ENCODE data around the gene UPK2. TPM values are rescaled to one million over a fixed set of nuclear protein-coding genes. Genes with fewer than 3 reads are reported as not detected.

Gene UPK2
- polyA plus RNA-seq, 1 of the 3 experiments (the other 2 are of a cell fraction): 0.15 TPM

DNA sequence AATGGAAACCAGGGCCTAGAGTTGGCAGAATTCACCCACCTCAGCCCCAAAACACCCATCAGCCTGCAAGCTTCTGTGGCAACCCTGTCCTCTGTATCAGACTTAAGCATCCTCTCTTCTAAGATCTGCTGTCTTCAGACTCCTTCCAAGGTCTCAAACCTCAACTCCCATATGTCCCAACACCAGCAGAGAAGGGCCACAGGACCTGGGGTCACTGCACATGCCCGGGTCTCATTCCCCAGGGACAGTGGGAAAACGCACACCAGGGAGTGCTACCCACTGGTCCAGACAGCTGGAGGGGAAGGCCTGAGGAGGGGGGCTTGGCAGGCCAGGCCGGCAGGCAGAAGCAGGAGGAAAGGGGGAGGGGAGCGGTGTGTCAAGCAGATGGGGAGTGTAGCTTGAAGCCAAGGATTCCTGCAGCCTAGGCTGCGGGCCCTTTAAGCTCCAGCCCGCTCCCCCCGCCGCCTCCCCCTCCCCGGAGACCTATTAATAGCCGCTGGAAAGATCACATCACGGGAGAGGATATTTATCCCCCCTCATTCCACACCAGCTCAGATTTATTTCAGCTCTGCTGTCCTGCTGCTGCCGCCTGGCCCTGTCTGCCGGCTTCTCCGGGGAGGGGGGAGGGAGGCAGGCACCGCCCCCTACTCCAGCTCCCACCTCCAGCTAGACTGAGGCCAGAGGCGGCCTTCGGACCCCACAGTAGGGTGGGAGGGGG, 47.0 kb upstream of the UPK2 start:
- H3K9me2 ChIP-seq: no peaks in the 10 kb centered on the region
- H3K79me2 ChIP-seq (ENCODE audit: insufficient read depth): peaks cover 92% of the 10 kb centered on the region
- H3K9ac ChIP-seq: peak overlapping the region; percentile 80
- no peak overlapping the region for H2AFZ ChIP-seq (ENCODE audit: low read depth)
- H3K4me1 ChIP-seq (ENCODE audit: control insufficient read depth in 1 of 2, insufficient read depth in 2 of 2, low read depth in 1 of 2, low read length in 1 of 2): peaks cover 61 to 64% of the 10 kb centered on the region in 2 experiments
- POLR2A ChIA-PET: interaction anchor here (0.9 to 3.1 kb wide), 6 partner anchors 15 to 119 kb away, joined by 3 to 37 read pairs (median 7); partner anchors contain the start of gene BCL9L
- peaks cover 55% of the 10 kb centered on the region for H3F3A ChIP-seq (replicated peaks; ENCODE audit: insufficient read depth)
- H3K27ac ChIP-seq (ENCODE audit: low read depth in 2 of 2, low read length in 1 of 2): peak overlapping the region; percentile 98 to 100
- H3K4me3 ChIP-seq (ENCODE audit: low read depth in 2 of 2, low read length in 1 of 2): peak overlapping the region; percentile 37 to 48
- peak overlapping the region; percentile 89 for H3K4me2 ChIP-seq
- H3K27me3 ChIP-seq (ENCODE audit: insufficient read depth): no peaks in the 10 kb centered on the region
- no peaks in the 10 kb centered on the region for H3K9me3 ChIP-seq
- H3K36me3 ChIP-seq (replicated peaks in 1 of 2; ENCODE audit: control insufficient read depth in 1 of 2, insufficient read depth in 2 of 2, low read length in 1 of 2): peaks cover 12 to 27% of the 10 kb centered on the region in 2 experiments
- 7% methylated on average over 12 of the region's 17 CpGs for WGBS (ENCODE audit: low lambda C conversion rate)
- peaks cover 23% of the 10 kb centered on the region; the same call in 1 of the 2 replicates for H4K20me1 ChIP-seq (ENCODE audit: insufficient read depth)
- CTCF ChIA-PET: interaction anchor here (0.7 to 9.7 kb wide), 4 partner anchors 8 to 219 kb away, joined by 4 to 112 read pairs (median 24); partner anchors contain the start of genes DDX6 and UPK2
- DNase-seq: peak; percentile 89
- TF ChIP-seq, protein P1, sequence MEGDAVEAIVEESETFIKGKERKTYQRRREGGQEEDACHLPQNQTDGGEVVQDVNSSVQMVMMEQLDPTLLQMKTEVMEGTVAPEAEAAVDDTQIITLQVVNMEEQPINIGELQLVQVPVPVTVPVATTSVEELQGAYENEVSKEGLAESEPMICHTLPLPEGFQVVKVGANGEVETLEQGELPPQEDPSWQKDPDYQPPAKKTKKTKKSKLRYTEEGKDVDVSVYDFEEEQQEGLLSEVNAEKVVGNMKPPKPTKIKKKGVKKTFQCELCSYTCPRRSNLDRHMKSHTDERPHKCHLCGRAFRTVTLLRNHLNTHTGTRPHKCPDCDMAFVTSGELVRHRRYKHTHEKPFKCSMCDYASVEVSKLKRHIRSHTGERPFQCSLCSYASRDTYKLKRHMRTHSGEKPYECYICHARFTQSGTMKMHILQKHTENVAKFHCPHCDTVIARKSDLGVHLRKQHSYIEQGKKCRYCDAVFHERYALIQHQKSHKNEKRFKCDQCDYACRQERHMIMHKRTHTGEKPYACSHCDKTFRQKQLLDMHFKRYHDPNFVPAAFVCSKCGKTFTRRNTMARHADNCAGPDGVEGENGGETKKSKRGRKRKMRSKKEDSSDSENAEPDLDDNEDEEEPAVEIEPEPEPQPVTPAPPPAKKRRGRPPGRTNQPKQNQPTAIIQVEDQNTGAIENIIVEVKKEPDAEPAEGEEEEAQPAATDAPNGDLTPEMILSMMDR (IDR thresholded peaks at IDR 0.05): no peak
- peak; percentile 64; the same call in 1 of the 2 replicates for TF ChIP-seq JUND (IDR thresholded peaks at IDR 0.05)
- peak; percentile 89 for TF ChIP-seq POLR2AphosphoS5 (IDR thresholded peaks at IDR 0.05; ENCODE audit: low read depth, low read length)
- TF ChIP-seq RCOR1 (IDR thresholded peaks at IDR 0.05; ENCODE audit: low read length): no peak
- peak; percentile 29; the same call in 1 of the 2 replicates for TF ChIP-seq RAD21 (IDR thresholded peaks at IDR 0.05; ENCODE audit: low read length)
- no peak for TF ChIP-seq GABPA (IDR thresholded peaks at IDR 0.05; ENCODE audit: low read depth)
- TF ChIP-seq MXI1 (IDR thresholded peaks at IDR 0.05; ENCODE audit: low read depth, low read length): peak; percentile 75
- TF ChIP-seq EP300 (IDR thresholded peaks at IDR 0.05; ENCODE audit: borderline replicate concordance in 1 of 2, low read depth in 1 of 2, low read length in 1 of 2): peak; percentile 75 to 90
- TF ChIP-seq RFX5 (IDR thresholded peaks at IDR 0.05; ENCODE audit: low read length): no peak
- TF ChIP-seq, protein P2, sequence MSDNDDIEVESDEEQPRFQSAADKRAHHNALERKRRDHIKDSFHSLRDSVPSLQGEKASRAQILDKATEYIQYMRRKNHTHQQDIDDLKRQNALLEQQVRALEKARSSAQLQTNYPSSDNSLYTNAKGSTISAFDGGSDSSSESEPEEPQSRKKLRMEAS (IDR thresholded peaks at IDR 0.05; ENCODE audit: low read depth): peak; percentile 90
- TF ChIP-seq YY1 (IDR thresholded peaks at IDR 0.05; ENCODE audit: low read depth): 0 out of 2 replicates have a peak, but pooled peaks have one; percentile 39
- TF ChIP-seq CHD2 (IDR thresholded peaks at IDR 0.05; ENCODE audit: low read length, partially characterized antibody): peak; percentile 38
- TF ChIP-seq FOXM1 (IDR thresholded peaks at IDR 0.05; ENCODE audit: low read depth): peak; percentile 62; the same call in 1 of the 2 replicates
- TF ChIP-seq, protein P3, sequence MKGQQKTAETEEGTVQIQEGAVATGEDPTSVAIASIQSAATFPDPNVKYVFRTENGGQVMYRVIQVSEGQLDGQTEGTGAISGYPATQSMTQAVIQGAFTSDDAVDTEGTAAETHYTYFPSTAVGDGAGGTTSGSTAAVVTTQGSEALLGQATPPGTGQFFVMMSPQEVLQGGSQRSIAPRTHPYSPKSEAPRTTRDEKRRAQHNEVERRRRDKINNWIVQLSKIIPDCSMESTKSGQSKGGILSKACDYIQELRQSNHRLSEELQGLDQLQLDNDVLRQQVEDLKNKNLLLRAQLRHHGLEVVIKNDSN (IDR thresholded peaks at IDR 0.05; ENCODE audit: borderline replicate concordance, low read depth): no peak
- TF ChIP-seq, protein P4, sequence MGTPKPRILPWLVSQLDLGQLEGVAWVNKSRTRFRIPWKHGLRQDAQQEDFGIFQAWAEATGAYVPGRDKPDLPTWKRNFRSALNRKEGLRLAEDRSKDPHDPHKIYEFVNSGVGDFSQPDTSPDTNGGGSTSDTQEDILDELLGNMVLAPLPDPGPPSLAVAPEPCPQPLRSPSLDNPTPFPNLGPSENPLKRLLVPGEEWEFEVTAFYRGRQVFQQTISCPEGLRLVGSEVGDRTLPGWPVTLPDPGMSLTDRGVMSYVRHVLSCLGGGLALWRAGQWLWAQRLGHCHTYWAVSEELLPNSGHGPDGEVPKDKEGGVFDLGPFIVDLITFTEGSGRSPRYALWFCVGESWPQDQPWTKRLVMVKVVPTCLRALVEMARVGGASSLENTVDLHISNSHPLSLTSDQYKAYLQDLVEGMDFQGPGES (IDR thresholded peaks at IDR 0.05; ENCODE audit: low read depth, low read length): no peak
- TF ChIP-seq SMC3 (IDR thresholded peaks at IDR 0.05; ENCODE audit: low read depth, low read length): peak; percentile 10
- TF ChIP-seq NFIC (IDR thresholded peaks at IDR 0.05; ENCODE audit: borderline replicate concordance): peak; percentile 65; the same call in 1 of the 2 replicates
- TF ChIP-seq SIN3A (IDR thresholded peaks at IDR 0.05; ENCODE audit: borderline replicate concordance, low read depth, low read length): no peak
- peak; percentile 83 for TF ChIP-seq TCF12 (IDR thresholded peaks at IDR 0.05)
- TF ChIP-seq, protein P5, sequence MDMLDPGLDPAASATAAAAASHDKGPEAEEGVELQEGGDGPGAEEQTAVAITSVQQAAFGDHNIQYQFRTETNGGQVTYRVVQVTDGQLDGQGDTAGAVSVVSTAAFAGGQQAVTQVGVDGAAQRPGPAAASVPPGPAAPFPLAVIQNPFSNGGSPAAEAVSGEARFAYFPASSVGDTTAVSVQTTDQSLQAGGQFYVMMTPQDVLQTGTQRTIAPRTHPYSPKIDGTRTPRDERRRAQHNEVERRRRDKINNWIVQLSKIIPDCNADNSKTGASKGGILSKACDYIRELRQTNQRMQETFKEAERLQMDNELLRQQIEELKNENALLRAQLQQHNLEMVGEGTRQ (IDR thresholded peaks at IDR 0.05; ENCODE audit: borderline replicate concordance, low read depth, low read length): no peak
- TF ChIP-seq, protein P6, sequence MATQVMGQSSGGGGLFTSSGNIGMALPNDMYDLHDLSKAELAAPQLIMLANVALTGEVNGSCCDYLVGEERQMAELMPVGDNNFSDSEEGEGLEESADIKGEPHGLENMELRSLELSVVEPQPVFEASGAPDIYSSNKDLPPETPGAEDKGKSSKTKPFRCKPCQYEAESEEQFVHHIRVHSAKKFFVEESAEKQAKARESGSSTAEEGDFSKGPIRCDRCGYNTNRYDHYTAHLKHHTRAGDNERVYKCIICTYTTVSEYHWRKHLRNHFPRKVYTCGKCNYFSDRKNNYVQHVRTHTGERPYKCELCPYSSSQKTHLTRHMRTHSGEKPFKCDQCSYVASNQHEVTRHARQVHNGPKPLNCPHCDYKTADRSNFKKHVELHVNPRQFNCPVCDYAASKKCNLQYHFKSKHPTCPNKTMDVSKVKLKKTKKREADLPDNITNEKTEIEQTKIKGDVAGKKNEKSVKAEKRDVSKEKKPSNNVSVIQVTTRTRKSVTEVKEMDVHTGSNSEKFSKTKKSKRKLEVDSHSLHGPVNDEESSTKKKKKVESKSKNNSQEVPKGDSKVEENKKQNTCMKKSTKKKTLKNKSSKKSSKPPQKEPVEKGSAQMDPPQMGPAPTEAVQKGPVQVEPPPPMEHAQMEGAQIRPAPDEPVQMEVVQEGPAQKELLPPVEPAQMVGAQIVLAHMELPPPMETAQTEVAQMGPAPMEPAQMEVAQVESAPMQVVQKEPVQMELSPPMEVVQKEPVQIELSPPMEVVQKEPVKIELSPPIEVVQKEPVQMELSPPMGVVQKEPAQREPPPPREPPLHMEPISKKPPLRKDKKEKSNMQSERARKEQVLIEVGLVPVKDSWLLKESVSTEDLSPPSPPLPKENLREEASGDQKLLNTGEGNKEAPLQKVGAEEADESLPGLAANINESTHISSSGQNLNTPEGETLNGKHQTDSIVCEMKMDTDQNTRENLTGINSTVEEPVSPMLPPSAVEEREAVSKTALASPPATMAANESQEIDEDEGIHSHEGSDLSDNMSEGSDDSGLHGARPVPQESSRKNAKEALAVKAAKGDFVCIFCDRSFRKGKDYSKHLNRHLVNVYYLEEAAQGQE (IDR thresholded peaks at IDR 0.05; ENCODE audit: low read depth, low read length): 0 out of 2 replicates have a peak, but pooled peaks have one; percentile 21
- TF ChIP-seq FOXJ3 (CRISPR knock-in tag; IDR thresholded peaks at IDR 0.05): peak; percentile 55; the same call in 1 of the 2 replicates
- TF ChIP-seq TEAD4 (IDR thresholded peaks at IDR 0.05; ENCODE audit: borderline replicate concordance, insufficient read depth): peak; percentile 81
- TF ChIP-seq NRF1 (IDR thresholded peaks at IDR 0.05; ENCODE audit: low read depth, low read length): no peak
